T1000 (cell line): ENCODE results near the gene OR5H6.
"Not testable (repeated sequence)": the region's sequence is repeated elsewhere in the genome, so short reads cannot be mapped to it uniquely, and the experiment has no call there.

Experiments used
- DNase-seq: peaks from one replicate; lab custom pipeline; 2025; ENCODE audit warnings: mixed read lengths; lab: John Stamatoyannopoulos, UW

The OR5H6 gene

DNA sequence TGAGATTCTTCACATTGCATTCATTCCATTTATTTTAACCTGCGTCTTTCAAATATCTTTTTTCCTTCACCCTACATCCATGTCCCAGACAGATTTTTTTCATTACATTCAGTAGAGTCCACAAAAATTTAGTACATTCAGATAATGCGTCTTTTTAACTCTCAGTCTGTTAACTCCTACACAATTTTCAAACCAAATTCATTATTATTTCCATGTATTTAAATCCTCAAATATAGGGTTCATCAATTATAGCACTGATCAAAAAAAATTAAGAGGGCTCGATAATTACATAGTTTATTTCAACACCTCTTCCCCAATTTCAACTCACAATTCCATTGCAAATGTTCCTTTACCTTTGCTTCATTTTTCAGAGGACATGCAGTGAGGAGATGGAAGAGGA is at the start of gene OR5H6:
Gene OR5H6, plus strand, starts transcription at position 301 of the 400 bp plus-strand sequence. Its CDS starts 89 bp downstream, at position 390.
- DNase-seq: no peak

GRCh38 chr3:98215051-98215450 is 49.0 kb upstream of the OR5H6 start:
- no peak for DNase-seq

DNA sequence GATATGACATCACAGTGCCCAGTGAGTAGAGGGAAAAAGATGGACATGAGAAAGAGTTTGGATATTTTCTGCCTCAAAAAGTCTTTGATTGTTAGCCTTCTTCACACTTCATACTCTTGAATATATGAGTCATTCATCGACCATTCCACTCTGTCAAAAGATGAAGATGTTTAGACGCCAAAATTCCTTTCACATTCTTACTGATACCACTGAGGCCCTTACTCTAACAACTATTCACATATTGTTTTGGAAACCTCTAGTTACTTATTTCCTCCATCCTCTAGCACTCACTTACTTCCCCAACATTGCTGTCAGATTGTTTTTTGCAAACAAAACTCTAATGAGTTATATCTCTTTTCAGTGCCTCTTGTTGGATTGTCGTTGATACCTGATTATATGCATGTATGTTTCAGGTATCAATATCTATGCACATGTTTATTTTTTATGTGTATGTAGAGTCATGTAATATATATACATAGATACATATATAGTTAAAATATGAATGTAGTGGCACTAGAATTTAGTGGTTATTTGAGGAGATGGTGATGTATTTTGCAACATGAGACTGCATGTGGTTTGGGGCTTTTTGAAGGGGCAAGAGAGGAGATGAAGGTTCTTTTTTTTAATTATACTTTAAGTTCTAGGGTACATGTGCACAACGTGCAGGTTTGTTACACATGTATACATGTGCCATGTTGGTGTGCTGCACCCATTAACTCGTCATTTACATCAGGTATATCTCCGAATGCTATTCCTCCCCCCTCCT is 40.0 kb upstream of the OR5H6 start:
- DNase-seq: no peak

GRCh38 chr3:98232489-98232888 is 31.6 kb upstream of the OR5H6 start:
- DNase-seq: no peak

GRCh38 chr3:98233468-98233867 is 30.6 kb upstream of the OR5H6 start:
- DNase-seq: no peak

GRCh38 chr3:98240131-98240530 is 23.9 kb upstream of the OR5H6 start:
- no peak for DNase-seq

GRCh38 chr3:98242155-98242554 is 21.9 kb upstream of the OR5H6 start:
- DNase-seq: no peak

DNA sequence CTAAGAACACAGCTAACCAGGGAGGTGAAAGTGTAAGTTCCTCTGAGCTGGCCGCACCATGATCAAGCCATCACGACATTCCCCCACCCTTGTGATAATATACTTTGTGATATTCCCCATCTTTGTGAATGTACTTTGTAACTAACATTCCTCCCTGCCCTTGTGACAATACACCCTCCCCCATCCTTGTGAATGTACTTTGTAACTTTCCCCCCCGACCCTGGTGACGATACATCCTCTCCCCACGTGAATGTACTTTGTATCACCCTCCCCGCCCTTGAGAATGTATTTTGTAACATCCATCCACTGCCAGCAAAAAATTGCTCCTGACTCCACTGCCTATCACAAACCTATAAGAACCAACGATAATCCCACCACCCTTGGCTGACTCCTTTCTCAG is 20.2 kb upstream of the OR5H6 start:
- DNase-seq: no peak

GRCh38 chr3:98246142-98246541 is 17.9 kb upstream of the OR5H6 start:
- no peak for DNase-seq

DNA sequence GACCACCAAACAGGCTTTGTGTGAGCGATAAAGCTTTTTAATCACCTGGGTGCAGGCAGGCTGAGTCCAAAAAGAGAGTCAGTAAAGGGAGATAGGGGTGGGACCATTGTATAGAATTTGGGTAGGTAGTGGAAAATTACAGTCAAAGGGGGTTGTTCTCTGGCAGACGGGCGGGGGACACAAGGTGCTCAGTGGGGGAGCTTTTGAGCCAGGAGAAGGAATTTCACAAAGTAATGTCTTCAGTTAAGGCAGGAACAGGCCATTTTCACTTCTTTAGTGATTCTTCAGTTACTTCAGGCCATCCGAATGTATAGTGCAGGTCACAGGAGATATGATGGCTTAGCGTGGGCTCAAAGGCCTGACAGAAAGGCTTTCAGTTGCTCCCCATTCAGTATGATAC is 8.0 kb upstream of the OR5H6 start:
- not testable (repeated sequence) for DNase-seq

GRCh38 chr3:98259707-98260106 is 4.3 kb upstream of the OR5H6 start:
- DNase-seq: no peak

GRCh38 chr3:98262046-98262445 is 2.0 kb upstream of the OR5H6 start:
- DNase-seq: no peak

- DNase-seq: no peak
Measured at GRCh38 chr3:98269846-98270245, 5.8 kb downstream of the OR5H6 start.

DNA sequence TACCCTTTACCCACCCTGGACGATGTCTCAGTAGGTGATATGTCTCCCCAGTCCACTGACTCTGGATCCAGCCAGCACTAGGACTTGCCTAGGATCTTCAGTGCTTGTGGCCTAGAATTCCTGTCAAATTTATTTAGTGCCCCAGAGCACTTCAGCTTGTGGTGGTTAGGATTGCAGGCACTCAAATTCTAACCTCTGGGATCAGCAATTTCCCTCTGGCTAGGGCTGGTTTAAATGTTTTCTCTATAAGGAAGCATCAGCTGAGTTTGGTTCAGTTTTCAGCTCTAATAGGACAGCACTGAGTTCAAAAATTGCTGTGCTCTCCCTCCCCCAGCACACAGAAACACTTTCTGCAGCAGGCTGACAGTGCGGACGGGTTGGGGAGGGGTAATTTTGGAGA is 8.1 kb downstream of the OR5H6 start:
- no peak for DNase-seq

GRCh38 chr3:98274914-98275313 is 10.9 kb downstream of the OR5H6 start:
- no peak for DNase-seq

- DNase-seq: no peak
Measured at GRCh38 chr3:98282205-98282604, 18.2 kb downstream of the OR5H6 start, which contains the start of gene OR5H2. TSS of gene OR5H2 (plus strand) at chr3:98282505. CDS start at chr3:98282903, 398 bp downstream.

DNA sequence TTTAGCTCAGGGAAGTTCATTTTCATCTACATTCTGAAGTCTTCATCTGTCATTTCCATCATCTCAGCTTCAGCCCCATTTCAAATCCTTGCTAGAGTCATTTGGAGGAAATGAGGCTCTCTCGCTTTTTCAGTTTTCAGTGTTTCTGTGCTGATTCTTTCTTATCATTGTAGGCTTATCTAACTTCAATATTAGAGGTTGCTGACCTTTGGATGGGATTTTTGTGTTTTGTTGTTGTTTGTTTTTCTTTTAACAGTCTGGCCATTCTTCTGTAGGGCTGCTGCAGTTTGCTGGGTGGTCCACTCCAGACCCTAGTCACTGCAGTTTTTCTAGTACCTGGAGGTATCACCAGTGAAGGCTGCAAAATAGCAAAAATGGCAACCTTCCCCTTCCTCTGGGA is 26.9 kb downstream of the OR5H6 start:
- DNase-seq: no peak

DNA sequence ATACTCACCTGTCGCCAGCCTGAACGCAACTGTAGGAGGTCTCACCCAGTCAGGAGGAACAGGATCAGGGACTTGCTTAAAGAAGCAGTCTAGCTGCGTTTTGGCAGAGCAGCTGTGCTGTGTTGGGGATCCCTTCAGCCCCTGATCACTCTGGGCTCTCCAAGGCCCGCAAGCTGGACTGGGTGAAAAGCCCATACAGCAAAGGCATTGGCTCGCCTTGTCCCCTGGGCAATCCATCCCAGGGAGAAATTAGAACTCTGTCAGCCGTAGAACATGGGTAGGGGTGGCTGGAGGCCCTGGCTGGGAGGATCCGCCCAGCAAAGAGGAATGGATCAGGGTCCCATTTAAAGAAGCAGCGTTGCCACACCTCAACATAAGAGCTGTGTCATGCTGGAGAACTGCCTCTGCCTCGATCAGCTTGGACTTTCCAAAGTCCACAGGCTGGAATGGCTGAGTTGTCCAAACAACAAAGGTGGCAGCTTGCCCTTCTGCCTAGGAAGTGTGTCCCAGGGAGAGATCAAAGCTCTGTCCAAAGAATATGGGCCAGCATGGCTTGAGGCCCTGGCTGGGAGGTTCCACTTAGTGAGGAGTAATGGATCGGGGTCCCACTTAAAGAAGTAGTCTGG is 27.4 kb downstream of the OR5H6 start:
- no peak for DNase-seq
